HCT116 (cell line): ENCODE data around the gene CDK9. TPM values are rescaled to one million over a fixed set of nuclear protein-coding genes. Genes with fewer than 3 reads are reported as not detected.

ENCODE experiments used
- ATAC-seq: fragments of 200-7000 bp; cut with Tn5 transposase; 2 replicates; pipeline ENCODE4 v1.9.1; 2020; ENCODE audit warnings: mild to moderate bottlenecking, moderate library complexity
- BruUV-seq: library from RNA; stranded (reverse); fragments of 400-500 nt; replicated peaks from 2 replicates; lab custom pipeline; 2021; lab: Mats Ljungman, UMichigan
- CTCF ChIA-PET: fragments of 300-600 bp; sonication (Branson Sonifier 250); formaldehyde crosslinking; loops from one replicate; lab custom pipeline; 2021; ENCODE audit warnings: antibody characterized with exemption; lab: Charles Lee
- POLR2A ChIA-PET: fragments of 300-600, 350-600 bp; sonication (Branson Sonifier 250); formaldehyde crosslinking; loops from one replicate; lab custom pipeline; 2021; ENCODE audit warnings: antibody characterized with exemption; lab: Charles Lee
- RAD21 ChIA-PET, 2 experiments: fragments of 300-600 bp; sonication (Branson Sonifier 250); formaldehyde crosslinking; loops; one replicate each; lab custom pipeline; 2023; ENCODE audit warnings: low total read pairs in 2 of 2; ENCODE audit not compliant: uncharacterized antibody in 2 of 2, unreplicated experiment in 2 of 2, low non-redundant PET in 1 of 2; lab: Charles Lee
- DNase-seq: peaks from one replicate; pipeline ENCODE4 v3.0.0-alpha.2; 2010; ENCODE audit warnings: low read depth, low spot score
- H2AFZ ChIP-seq: fragments of 200-600 bp; shearing (Covaris generic), sonication (generic); 2 replicates; pipeline ENCODE4 v1.6.1; 2017; ENCODE audit warnings: low read depth, mixed run types, mixed read lengths, antibody characterized with exemption, low read length; ENCODE audit not compliant: poor library complexity, severe bottlenecking
- H3K27ac ChIP-seq: 2 replicates; pipeline ENCODE4 v1.5.1; 2012; ENCODE audit warnings: low read depth, low read length
- H3K27me3 ChIP-seq: fragments of 200-600 bp; sonication (generic); 2 replicates; pipeline ENCODE4 v1.6.1; 2016; ENCODE audit warnings: mixed run types, low read length, mixed read lengths; ENCODE audit not compliant: insufficient read depth
- H3K36me3 ChIP-seq, 2 experiments: fragments of 200-500 bp in 1 of 2; fragments of 200-600 bp in 1 of 2; sonication (Bioruptor generic) in 1 of 2; sonication (generic) in 1 of 2; 2 replicates each; pipeline versions ENCODE4 v1.5.1 to v1.6.1; 2014 to 2016; ENCODE audit warnings: low read length in 2 of 2, inconsistent platforms in 1 of 2, mixed read lengths in 1 of 2, mixed run types in 1 of 2; ENCODE audit not compliant: insufficient read depth in 2 of 2, control insufficient read depth in 1 of 2
- H3K4me1 ChIP-seq, 2 experiments: fragments of 200-600 bp in 1 of 2; sonication (generic) in 1 of 2; 2 replicates each; pipeline versions ENCODE4 v1.5.1 to v1.6.1; 2012 to 2017; ENCODE audit warnings: low read length in 2 of 2, inconsistent platforms in 1 of 2, mild to moderate bottlenecking in 1 of 2, mixed read lengths in 1 of 2, mixed run types in 1 of 2, moderate library complexity in 1 of 2; ENCODE audit not compliant: insufficient read depth in 2 of 2, control insufficient read depth in 1 of 2
- H3K4me2 ChIP-seq: fragments of 200-600 bp; sonication (generic); 2 replicates; pipeline ENCODE4 v1.6.1; 2017; ENCODE audit warnings: mixed run types, low read length, mixed read lengths
- H3K4me3 ChIP-seq, 2 experiments: fragments of 200-600 bp in 1 of 2; sonication (generic) in 1 of 2; replicated peaks in 1 of 2; 2 replicates each; pipeline ENCODE4 v1.5.1; 2011 to 2016; ENCODE audit warnings: low read length in 2 of 2, control low read depth in 1 of 2, low read depth in 1 of 2, mild to moderate bottlenecking in 1 of 2, mixed read lengths in 1 of 2, mixed run types in 1 of 2
- H3K79me2 ChIP-seq: fragments of 200-600 bp; sonication (generic); 2 replicates; pipeline ENCODE4 v1.6.1; 2017; ENCODE audit warnings: mild to moderate bottlenecking, mixed run types, low read length, moderate library complexity, mixed read lengths; ENCODE audit not compliant: insufficient read depth
- H3K9ac ChIP-seq: fragments of 200-600 bp; sonication (generic); 2 replicates; pipeline ENCODE4 v1.6.1; 2016; ENCODE audit warnings: low read length, mixed read lengths
- H3K9me2 ChIP-seq: fragments of 200-600 bp; sonication (generic), shearing (Covaris generic); 2 replicates; pipeline ENCODE4 v1.6.1; 2017; ENCODE audit warnings: mixed run types, mild to moderate bottlenecking, moderate library complexity; ENCODE audit not compliant: insufficient read depth
- H3K9me3 ChIP-seq, 2 experiments: fragments of 200-500 bp in 1 of 2; fragments of 200-600 bp in 1 of 2; sonication (Bioruptor generic) in 1 of 2; sonication (generic) in 1 of 2; 2 replicates each; pipeline ENCODE4 v1.6.1; 2014 to 2017; ENCODE audit warnings: low read length in 2 of 2, mixed read lengths in 2 of 2, inconsistent platforms in 1 of 2, low read depth in 1 of 2, mild to moderate bottlenecking in 1 of 2, mixed run types in 1 of 2, moderate library complexity in 1 of 2; ENCODE audit not compliant: control insufficient read depth in 1 of 2, insufficient read depth in 1 of 2
- H4K20me1 ChIP-seq: fragments of 200-600 bp; sonication (generic), shearing (Covaris generic); 2 replicates; pipeline ENCODE4 v1.6.1; 2017; ENCODE audit warnings: mixed run types, mild to moderate bottlenecking, moderate library complexity; ENCODE audit not compliant: insufficient read depth
- ELF1 ChIP-seq: IDR thresholded peaks from 2 replicates; pipeline ENCODE4 v1.6.1; 2012; ENCODE audit warnings: low read depth, borderline replicate concordance
- EZH2 ChIP-seq: fragments of 200-600 bp; sonication (generic); IDR thresholded peaks from 2 replicates; pipeline ENCODE4 v1.6.1; 2017; ENCODE audit warnings: antibody characterized with exemption, mixed run types
- JUND ChIP-seq: IDR thresholded peaks from 2 replicates; pipeline ENCODE4 v1.6.1; 2012
- RAD21 ChIP-seq: IDR thresholded peaks from 2 replicates; pipeline ENCODE4 v1.6.1; 2012; ENCODE audit warnings: low read depth, mild to moderate bottlenecking
- REST ChIP-seq: IDR thresholded peaks from 2 replicates; pipeline ENCODE4 v1.6.1; 2012; ENCODE audit warnings: low read depth
- SRF ChIP-seq: IDR thresholded peaks from 2 replicates; pipeline ENCODE4 v1.6.1; 2012; ENCODE audit warnings: low read depth
- ZFX ChIP-seq: fragments of 450-650 bp; IDR thresholded peaks from 2 replicates; pipeline ENCODE4 v1.6.1; 2017
- intact Hi-C: fragments of 100-400 bp; cut with micrococcal nuclease; formaldehyde crosslinking; loops from 2 replicates; pipeline ENCODE4 v1.10.0; 2022
- microRNA-seq: library from miRNA; unstranded; fragments of <30 nt; microRNA quantifications from one replicate; pipeline ENCODE4, GENCODE V29; 2016; ENCODE audit warnings: borderline number of aligned reads
- total RNA-seq: library from RNA; stranded (reverse); gene quantifications from one replicate; pipeline ENCODE4 v1.2.1, GENCODE V29; 2021; ENCODE audit not compliant: unreplicated experiment

The CDK9 gene
- total RNA-seq, 1 experiment from 2014 or later: 102 TPM

- TF ChIP-seq EZH2: no peak
- TF ChIP-seq SRF: no peak
- no peak for TF ChIP-seq RAD21
These were observed 51.5 kb downstream of the CDK9 start (continued) for GRCh38 chr9:127837346-127837745.

GRCh38 chr9:127838375-127839078, 52.7 kb downstream of the CDK9 start:
- no peak for ATAC-seq
- Histone ChIP-seq H3K4me2 (no peak overlapping the region), H3K36me3 (no peaks in the 10 kb centered on the region), H3K9ac (no peak overlapping the region), H3K27ac (no peak overlapping the region), H3K9me2 (no peaks in the 10 kb centered on the region), H3K4me1 (no peaks in the 10 kb centered on the region; a peak in 1 of 4 replicates), H3K4me3 (no peak overlapping the region), H3K27me3 (no peaks in the 10 kb centered on the region), H3K9me3 (no peaks in the 10 kb centered on the region), H4K20me1 (no peaks in the 10 kb centered on the region), H2AFZ (no peak overlapping the region), H3K79me2 (no peaks in the 10 kb centered on the region)
- no peak for DNase-seq
- RAD21 ChIA-PET: interaction anchor here in 1 of 2 experiments (0.5 kb wide), 1 partner anchor 11 kb away, joined by 4 read pairs; no protein-coding TSS in a partner anchor
- intact Hi-C loops: no loop called here
- POLR2A ChIA-PET: interaction anchor here (0.9 kb wide), 1 partner anchor 11 kb away, joined by 3 read pairs; no protein-coding TSS in a partner anchor
- CTCF ChIA-PET: no interaction called here
- no TSS peak for BruUV-seq
- no peak for TF ChIP-seq ZFX
- no peak for TF ChIP-seq REST
- TF ChIP-seq RAD21: no peak
- TF ChIP-seq EZH2: no peak
- no peak for TF ChIP-seq JUND
- TF ChIP-seq ELF1: no peak

Small RNAs within 50 kb of the gene (microRNA-seq; reads per million reads assigned to microRNA genes)
- gene MIR2861 (not detected), gene MIR3960 (not detected)

Other genes starting within 250 kb of the CDK9 start
- gene STXBP1, start 173.8 kb upstream of the CDK9 start, total RNA-seq: 40.6 TPM
- 0.22 TPM for gene CFAP157, start 79.0 kb upstream of the CDK9 start, total RNA-seq
- 21.8 TPM for gene PTRH1, start 70.4 kb upstream of the CDK9 start, total RNA-seq
- not detected for gene TTC16, start 70.0 kb upstream of the CDK9 start, total RNA-seq
- 12.0 TPM for gene TOR2A, start 50.7 kb upstream of the CDK9 start, total RNA-seq
- 1.3 TPM for gene SH2D3C, start 7.4 kb upstream of the CDK9 start, total RNA-seq
- gene FPGS, start 16.8 kb downstream of the CDK9 start, total RNA-seq: 70.6 TPM
- 0.76 TPM for gene ENG, start 68.6 kb downstream of the CDK9 start, total RNA-seq
- gene AK1, start 91.6 kb downstream of the CDK9 start, total RNA-seq: 61.1 TPM
- 24.5 TPM for gene ST6GALNAC6, start 113.6 kb downstream of the CDK9 start, total RNA-seq
- 49.4 TPM for gene ST6GALNAC4, start 131.0 kb downstream of the CDK9 start, total RNA-seq
- 37.6 TPM for gene PIP5KL1, start 144.7 kb downstream of the CDK9 start, total RNA-seq
- 54.6 TPM for gene DPM2, start 151.8 kb downstream of the CDK9 start, total RNA-seq
- 44.2 TPM for gene EEIG1, start 195.0 kb downstream of the CDK9 start, total RNA-seq